GM23338 (cell line): ENCODE measurements around the gene RRP8.

Experiments used
- CTCF ChIP-seq, 2 experiments: fragments of 200-600 bp in 1 of 2; sonication (generic) in 1 of 2; conservative IDR thresholded peaks; 2 replicates each; pipeline versions ENCODE4 v1.5.1 to v1.6.1; 2016 to 2017; ENCODE audit warnings: antibody characterized with exemption in 2 of 2, low read depth in 2 of 2, mild to moderate bottlenecking in 2 of 2, moderate library complexity in 1 of 2
- EZH2 ChIP-seq: fragments of 200-600 bp; sonication (generic); IDR thresholded peaks from one replicate; pipeline ENCODE4 v1.8.0; 2017; ENCODE audit warnings: antibody characterized with exemption, mild to moderate bottlenecking, low read depth; ENCODE audit not compliant: unreplicated experiment
- POLR2AphosphoS5 ChIP-seq: IDR thresholded peaks from 2 replicates; pipeline ENCODE4 v1.6.1; 2016; ENCODE audit warnings: antibody characterized with exemption, low read depth
- TF ChIP-seq, protein P1 (sequence below): IDR thresholded peaks from one replicate; pipeline ENCODE4 v1.6.1; 2018; ENCODE audit warnings: antibody characterized with exemption; ENCODE audit not compliant: unreplicated experiment

DNA sequence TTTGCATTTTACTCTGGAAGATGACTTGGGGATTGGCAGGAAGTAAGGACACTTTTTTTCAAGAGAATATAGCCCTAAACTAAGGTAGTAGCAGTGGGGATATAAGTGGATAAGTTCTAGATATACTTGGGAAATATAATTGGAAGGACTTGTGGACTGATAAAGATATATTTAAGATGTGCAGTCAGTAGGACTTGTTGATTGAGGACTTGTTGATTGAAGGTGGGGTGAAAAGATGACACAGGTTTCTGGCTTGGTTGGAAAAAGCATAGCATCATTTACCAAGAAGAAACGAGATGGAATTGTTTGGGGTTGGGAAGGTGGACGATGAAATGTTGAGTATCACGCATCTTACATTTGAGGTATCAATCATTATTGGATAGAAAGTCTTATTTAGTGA lies 10.1 kb upstream of the RRP8 start:
- TF ChIP-seq CTCF (conservative IDR thresholded peaks at IDR 0.05; ENCODE audit: low read depth in 2 of 2) (no peak), EZH2 (no peak), POLR2AphosphoS5 (no peak)
- TF ChIP-seq, protein P1, sequence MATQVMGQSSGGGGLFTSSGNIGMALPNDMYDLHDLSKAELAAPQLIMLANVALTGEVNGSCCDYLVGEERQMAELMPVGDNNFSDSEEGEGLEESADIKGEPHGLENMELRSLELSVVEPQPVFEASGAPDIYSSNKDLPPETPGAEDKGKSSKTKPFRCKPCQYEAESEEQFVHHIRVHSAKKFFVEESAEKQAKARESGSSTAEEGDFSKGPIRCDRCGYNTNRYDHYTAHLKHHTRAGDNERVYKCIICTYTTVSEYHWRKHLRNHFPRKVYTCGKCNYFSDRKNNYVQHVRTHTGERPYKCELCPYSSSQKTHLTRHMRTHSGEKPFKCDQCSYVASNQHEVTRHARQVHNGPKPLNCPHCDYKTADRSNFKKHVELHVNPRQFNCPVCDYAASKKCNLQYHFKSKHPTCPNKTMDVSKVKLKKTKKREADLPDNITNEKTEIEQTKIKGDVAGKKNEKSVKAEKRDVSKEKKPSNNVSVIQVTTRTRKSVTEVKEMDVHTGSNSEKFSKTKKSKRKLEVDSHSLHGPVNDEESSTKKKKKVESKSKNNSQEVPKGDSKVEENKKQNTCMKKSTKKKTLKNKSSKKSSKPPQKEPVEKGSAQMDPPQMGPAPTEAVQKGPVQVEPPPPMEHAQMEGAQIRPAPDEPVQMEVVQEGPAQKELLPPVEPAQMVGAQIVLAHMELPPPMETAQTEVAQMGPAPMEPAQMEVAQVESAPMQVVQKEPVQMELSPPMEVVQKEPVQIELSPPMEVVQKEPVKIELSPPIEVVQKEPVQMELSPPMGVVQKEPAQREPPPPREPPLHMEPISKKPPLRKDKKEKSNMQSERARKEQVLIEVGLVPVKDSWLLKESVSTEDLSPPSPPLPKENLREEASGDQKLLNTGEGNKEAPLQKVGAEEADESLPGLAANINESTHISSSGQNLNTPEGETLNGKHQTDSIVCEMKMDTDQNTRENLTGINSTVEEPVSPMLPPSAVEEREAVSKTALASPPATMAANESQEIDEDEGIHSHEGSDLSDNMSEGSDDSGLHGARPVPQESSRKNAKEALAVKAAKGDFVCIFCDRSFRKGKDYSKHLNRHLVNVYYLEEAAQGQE: no peak
